Spleen (tissue), 7 donors: ENCODE data around the gene BAZ1A.

Experiments
- POLR2AphosphoS5 ChIP-seq, 3 donors: sonication (generic); formaldehyde crosslinking; IDR thresholded peaks; one replicate each; pipeline ENCODE4 v1.5.1; 2017; ENCODE audit warnings: antibody characterized with exemption in 3 of 3
- TF ChIP-seq, protein P1 (sequence below), 11 experiments: fragments of 200-600 bp in 7 of 11; fragments of 450-650 bp in 4 of 11; sonication (generic) in 4 of 11; IDR thresholded peaks in 8 of 11; conservative IDR thresholded peaks in 3 of 11; 1 replicate in 7 of 11; 2 replicates in 4 of 11; pipeline versions ENCODE4 v1.4.0 to v1.8.0; 2016 to 2021; ENCODE audit warnings: antibody characterized with exemption in 11 of 11, inconsistent platforms in 4 of 11, mild to moderate bottlenecking in 1 of 11
- donor health status: DM: no; HTN: no; CAD: no; lungs with moderate emphysema.
- donor health status: DM: no; HTN: no; CAD: no.
- donor health status: DM: no; HTN: no; CAD: no.

DNA sequence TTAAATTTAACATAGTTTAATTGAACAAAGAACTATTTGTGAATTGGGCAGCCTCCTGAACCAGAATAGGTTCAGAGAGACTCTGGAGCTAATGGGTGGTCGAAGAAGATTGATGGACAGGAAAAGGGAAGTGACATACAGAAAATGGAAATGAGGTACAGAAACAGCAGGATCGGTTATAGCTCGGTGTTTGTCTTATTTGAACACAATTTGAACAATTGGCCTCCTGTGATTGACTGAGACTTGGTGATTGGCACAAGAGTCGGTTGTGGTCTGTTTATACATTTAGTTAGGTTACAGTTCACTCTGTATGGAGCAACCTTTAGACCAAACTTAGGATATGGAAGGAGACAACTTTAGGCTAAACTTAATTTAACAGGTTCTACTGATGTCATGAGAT lies 142.4 kb downstream of the BAZ1A start:
- TF ChIP-seq, protein P1, sequence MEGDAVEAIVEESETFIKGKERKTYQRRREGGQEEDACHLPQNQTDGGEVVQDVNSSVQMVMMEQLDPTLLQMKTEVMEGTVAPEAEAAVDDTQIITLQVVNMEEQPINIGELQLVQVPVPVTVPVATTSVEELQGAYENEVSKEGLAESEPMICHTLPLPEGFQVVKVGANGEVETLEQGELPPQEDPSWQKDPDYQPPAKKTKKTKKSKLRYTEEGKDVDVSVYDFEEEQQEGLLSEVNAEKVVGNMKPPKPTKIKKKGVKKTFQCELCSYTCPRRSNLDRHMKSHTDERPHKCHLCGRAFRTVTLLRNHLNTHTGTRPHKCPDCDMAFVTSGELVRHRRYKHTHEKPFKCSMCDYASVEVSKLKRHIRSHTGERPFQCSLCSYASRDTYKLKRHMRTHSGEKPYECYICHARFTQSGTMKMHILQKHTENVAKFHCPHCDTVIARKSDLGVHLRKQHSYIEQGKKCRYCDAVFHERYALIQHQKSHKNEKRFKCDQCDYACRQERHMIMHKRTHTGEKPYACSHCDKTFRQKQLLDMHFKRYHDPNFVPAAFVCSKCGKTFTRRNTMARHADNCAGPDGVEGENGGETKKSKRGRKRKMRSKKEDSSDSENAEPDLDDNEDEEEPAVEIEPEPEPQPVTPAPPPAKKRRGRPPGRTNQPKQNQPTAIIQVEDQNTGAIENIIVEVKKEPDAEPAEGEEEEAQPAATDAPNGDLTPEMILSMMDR (IDR thresholded peaks at IDR 0.05 in 8 of 11, conservative IDR thresholded peaks at IDR 0.05 in 3 of 11) = no peak
- TF ChIP-seq POLR2AphosphoS5 (IDR thresholded peaks at IDR 0.05) = no peak
